ENCODE data around the gene HCRT.
"Not testable (repeated sequence)": the region's sequence is repeated elsewhere in the genome, so short reads cannot be mapped to it uniquely, and the experiment has no call there.

The HCRT gene

GRCh38 chr17:42184713-42185620 lies at the start of gene HCRT:
Gene HCRT, minus strand, starts transcription at chr17:42185452. Its CDS starts 87 bp downstream, at chr17:42185365.
- DNase-seq: no peak

DNA sequence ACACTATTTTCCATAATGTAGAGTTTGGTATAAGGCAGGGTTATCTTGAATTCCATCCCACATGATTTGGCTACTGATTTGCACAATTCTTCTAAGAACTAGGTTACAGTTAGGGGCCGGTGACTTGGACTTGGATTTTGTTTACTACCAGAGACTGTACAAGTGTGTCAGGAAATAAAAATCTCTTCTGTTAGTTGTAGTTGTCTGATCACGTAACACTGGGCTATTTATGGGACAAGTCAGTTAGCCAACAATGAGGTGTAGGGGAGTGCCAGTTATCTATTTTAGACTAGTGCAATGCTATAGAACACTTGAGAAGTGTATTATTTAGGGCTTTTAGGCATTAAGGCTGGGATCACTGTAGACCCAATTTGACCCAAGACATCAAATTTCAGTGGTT lies 48.7 kb upstream of the HCRT start:
- DNase-seq: no peak

DNA sequence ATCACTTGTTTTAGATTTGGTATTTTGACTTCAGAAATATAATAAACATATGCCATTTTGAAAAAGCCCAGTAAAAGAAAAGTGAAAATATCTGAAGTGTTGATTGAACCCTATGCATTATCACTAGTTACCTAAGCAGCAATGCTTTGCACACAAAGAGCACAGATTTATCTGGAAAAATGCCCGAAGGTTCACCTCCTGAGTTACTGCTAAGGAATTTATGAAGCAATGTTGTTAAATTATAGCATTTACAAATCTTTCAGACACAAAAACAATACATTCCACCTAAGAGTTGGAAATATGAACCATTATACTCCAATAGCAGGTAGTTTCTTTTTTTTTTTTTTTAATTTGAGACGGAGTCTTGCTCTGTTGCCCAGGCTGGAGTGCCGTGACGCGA lies 47.9 kb upstream of the HCRT start:
- no peak for DNase-seq

DNA sequence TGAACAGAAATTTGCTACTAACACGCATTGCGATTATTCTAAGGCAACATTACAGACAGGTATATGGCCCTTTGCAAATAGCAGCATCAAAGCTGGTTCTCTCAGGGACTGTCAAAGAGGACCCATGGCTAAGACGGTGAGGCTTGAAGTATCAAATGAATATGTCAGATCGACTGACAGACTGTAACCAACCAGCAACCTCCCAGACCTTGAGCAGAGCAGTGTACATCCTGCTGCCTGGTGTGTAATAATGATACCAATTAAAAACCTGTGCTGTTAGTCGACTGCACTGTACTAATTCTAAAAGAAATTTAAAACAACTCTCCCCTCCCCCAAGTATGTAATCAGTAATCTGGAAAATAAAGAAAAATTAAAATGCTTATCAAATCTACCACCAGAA lies 45.0 kb upstream of the HCRT start:
- no peak for DNase-seq

- DNase-seq: no peak
Measured at GRCh38 chr17:42227849-42228700, 42.8 kb upstream of the HCRT start.

DNA sequence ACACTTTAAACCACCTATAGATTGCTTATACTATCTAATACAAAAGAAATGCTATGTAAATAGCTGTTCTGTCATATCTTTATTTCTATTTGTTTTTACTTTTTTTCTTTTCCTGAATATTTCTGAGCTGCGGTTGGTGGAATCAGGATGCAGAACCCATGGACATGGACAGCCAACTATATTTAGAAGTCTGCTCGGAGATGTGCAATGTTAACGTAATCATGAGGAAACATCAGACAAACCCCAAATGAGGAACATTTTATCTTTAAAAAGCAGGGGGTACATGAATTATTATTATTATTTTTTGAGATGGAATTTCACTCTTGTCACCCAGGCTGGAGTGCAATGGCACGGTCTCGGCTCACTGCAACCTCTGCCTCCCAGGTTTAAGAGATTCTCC lies 40.4 kb upstream of the HCRT start:
- no peak for DNase-seq

- no peak for DNase-seq
Measured at GRCh38 chr17:42224651-42225050, 39.4 kb upstream of the HCRT start.

- no peak for DNase-seq
Measured at GRCh38 chr17:42221886-42222745, 36.9 kb upstream of the HCRT start.

DNA sequence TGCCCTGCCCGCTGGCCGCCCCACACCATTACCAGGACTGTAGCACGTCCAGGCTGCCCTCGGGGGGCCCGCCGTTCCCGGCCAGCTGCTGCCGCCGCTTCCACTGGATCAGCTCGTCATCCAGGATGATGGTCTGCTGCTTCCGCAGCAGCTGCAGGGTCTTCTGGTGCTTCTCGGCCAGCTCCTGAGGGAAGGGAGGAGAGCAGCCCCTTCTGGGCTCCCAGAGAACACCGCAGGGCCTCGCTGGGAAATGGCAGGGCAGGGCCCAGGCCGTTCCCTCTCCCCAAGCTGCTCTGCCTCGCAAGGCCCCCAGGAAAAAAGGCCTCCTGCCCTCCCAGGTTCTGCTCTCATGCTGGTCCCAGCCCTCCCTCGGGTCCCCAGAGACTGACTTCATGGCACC lies 34.0 kb upstream of the HCRT start:
- not testable (repeated sequence) for DNase-seq

DNA sequence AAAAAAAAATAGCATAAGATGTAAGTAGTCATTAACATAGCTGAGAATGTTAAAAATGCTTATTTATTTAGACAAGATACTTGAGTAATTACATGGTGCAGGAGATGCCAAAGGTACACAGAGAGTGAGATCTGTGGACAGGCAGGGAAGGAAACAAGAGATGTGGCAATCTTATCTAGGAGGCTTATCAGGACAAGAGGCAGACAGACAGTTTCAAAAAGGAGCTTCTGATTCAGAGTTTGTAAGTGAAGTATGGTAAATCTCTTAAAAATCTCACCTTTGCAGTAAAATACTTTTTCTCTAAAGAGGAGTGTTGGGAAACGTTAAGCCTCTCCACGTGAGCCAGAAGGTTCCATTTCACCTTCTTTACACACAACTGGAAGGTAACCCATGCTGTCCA lies 28.9 kb upstream of the HCRT start:
- no peak for DNase-seq

DNA sequence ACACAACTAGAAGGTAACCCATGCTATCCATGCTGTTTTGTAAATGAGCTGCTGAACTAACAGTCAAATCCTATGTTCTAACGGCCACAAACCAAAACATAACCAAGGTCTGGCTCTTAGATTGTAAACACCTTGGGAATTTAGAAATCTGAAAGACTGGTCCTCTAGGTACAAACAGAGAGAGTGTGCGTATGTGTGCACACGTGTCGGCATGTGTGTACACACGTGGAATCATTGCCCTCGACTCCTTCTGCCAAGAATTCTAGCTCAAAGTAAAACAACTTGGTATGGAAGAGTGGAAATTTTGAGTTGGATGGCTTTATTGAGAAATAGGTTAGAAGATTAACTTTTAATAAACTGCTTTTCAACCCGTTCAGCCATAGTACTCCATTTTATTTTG lies 27.1 kb upstream of the HCRT start:
- no peak for DNase-seq

- DNase-seq: not testable (repeated sequence)
Measured at GRCh38 chr17:42211921-42212341, 26.7 kb upstream of the HCRT start.

DNA sequence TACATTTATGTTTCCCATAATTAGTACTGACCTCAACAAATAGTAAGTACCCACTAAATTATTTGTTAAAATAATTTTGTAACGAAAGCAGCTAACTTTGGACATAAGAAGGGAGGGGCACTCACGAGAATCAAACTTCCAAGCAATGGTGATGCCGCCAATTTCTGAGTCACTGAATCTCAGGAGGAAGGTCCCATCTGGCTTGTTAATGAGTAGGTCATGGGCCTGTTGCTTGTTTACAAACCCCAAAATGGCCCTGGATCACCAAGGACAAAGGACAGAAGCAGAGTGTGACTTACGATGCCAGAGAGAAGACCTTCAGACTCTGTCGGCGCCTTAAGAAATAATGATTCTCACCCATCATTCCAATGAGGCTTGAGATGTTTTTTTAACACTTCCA lies 24.8 kb upstream of the HCRT start:
- DNase-seq: no peak

DNA sequence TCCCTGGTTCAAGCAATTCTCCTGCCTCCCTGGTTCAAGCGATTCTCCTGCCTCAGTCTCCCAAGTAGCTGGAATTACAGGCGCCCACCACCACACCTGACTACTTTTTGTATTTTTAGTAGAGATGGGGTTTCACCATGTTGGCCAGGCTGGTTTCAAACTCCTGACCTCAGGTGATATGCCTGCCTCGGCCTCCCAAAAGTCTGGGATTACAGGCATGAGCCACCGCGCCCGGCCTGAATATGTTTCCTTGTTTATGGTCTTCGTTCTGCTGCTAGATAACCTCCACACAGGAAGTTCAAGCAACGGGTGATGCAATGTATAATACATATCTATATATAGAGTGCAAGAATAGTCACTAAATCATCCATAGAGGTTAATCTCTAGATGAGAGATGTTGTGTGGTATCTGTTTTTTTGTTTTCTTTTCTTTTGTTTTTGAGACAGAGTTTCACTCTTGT lies 20.9 kb upstream of the HCRT start:
- not testable (repeated sequence) for DNase-seq

DNA sequence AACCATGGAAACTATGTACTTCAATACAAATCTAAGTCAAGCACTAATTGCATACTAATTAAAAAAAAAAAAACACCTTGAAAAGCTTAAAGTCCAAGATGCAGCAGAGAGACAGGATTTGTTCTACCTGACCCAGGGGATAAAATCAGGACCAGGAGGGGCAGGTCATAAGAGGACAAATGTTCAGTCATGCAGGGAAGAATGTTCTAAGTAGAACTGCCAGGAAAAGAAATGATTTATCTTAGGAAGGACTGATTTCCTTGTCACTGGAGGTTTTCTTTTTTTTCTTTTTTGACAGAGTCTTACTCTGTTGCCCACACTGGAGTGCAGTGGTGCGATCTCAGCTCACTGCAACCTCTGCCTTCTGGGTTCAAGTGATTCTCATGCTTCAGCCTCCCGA lies 18.1 kb upstream of the HCRT start:
- DNase-seq: no peak

GRCh38 chr17:42202696-42203095 lies 17.4 kb upstream of the HCRT start:
- DNase-seq: no peak

- no peak for DNase-seq
Measured at GRCh38 chr17:42202159-42202558, 16.9 kb upstream of the HCRT start.

DNA sequence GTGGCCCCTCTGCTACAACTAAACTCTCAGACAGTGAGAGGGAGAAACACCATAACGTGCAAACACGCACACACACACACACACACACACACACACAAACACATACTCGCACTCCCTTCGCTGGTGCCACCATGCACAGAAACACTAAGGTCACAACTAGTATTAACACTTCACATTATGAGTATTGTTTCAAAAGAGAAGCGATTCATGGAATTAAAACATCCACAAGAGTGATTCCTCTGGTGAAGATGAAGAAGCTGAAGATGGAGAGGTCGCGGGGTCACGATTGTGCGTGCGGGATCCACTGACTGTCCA lies 16.2 kb upstream of the HCRT start:
- DNase-seq: no peak

DNA sequence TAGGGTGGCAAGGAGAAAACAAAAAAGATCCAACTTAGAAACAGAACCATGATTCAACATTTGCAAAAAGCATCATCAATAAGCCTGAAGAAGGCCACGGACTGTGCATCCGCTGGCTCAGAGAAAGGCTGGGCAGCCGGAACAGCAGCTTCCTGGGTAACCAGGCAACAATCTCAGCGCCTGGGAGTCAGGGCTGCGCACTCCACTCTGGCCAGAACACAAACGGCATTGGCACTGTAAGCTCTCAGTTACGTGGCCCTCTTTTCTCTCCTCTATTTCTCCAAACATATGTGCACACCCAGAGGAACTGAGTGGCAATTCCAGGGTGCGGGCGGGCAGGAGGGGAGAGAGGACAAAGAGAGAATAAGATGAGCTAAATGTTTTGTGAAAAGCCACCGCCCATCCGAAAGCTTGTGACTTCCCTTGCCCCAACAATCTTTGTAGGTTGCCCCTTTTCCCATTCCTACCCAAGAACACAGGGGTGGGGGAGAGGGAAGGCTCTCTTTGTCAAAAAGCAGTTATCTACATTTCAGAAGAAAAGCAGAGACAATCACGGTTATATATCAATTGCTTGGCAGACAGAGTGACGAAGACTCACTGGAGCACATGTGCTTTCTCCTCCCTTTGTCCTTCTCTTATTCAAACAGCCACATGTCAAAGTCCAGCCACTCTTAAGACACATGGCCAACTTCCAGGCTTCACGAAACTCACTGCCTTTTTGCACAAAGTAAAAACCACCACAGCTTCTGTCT lies 15.6 kb upstream of the HCRT start:
- DNase-seq: no peak

GRCh38 chr17:42199416-42200011 lies 14.3 kb upstream of the HCRT start:
- DNase-seq: no peak

- DNase-seq: no peak
Measured at GRCh38 chr17:42198897-42199296, 13.6 kb upstream of the HCRT start.
